IMR-90 (cell line): Measurements from ENCODE around the gene DIP2C. TPM values are rescaled to one million over a fixed set of nuclear protein-coding genes. Genes with fewer than 3 reads are reported as not detected.

Source experiments
- ATAC-seq: fragments of 200-7000 bp; cut with Tn5 transposase; 2 replicates; pipeline ENCODE4 v1.9.1; 2020; ENCODE audit warnings: low read depth, mild to moderate bottlenecking, moderate library complexity
- BruUV-seq: library from RNA; stranded (reverse); fragments of 400-500 nt; replicated peaks from 2 replicates; lab custom pipeline; 2021; lab: Mats Ljungman, UMichigan
- CTCF ChIA-PET: fragments of 300-600 bp; formaldehyde crosslinking; extraction: SDS; loops from one replicate; lab custom pipeline; 2021; ENCODE audit warnings: antibody characterized with exemption; lab: Yijun Ruan, JAX
- POLR2A ChIA-PET: fragments of 300-600 bp; sonication (Branson Sonifier 250); formaldehyde crosslinking; loops from one replicate; lab custom pipeline; 2022; ENCODE audit warnings: antibody characterized with exemption; ENCODE audit not compliant: unreplicated experiment; lab: Charles Lee
- DNase-seq: peaks from one replicate; pipeline ENCODE4 v3.0.0; 2013
- H2AFZ ChIP-seq: replicated peaks from 2 replicates; pipeline ENCODE3; 2013; ENCODE audit warnings: low read length, mild to moderate bottlenecking; ENCODE audit not compliant: poor library complexity
- H2AK5ac ChIP-seq: 2 replicates; pipeline ENCODE4 v1.6.1; 2013; ENCODE audit warnings: low read depth, low read length, inconsistent platforms
- H2AK9ac ChIP-seq: replicated peaks from 2 replicates; pipeline ENCODE3; 2013; ENCODE audit warnings: mild to moderate bottlenecking, low read depth, low read length, moderate library complexity; ENCODE audit not compliant: poor library complexity
- H2BK120ac ChIP-seq: 2 replicates; pipeline ENCODE4 v1.6.1; 2013; ENCODE audit warnings: low read depth, low read length, inconsistent platforms
- H2BK15ac ChIP-seq: 3 replicates; pipeline ENCODE4 v1.6.1; 2013; ENCODE audit warnings: low read depth, low read length, inconsistent platforms
- H2BK20ac ChIP-seq: 2 replicates; pipeline ENCODE4 v1.6.1; 2013; ENCODE audit warnings: low read depth, mild to moderate bottlenecking, inconsistent platforms, low read length, moderate library complexity
- H2BK5ac ChIP-seq: 2 replicates; pipeline ENCODE4 v1.6.1; 2013; ENCODE audit warnings: mild to moderate bottlenecking, low read depth, low read length, inconsistent platforms; ENCODE audit not compliant: poor library complexity, severe bottlenecking
- H3K14ac ChIP-seq: replicated peaks from 2 replicates; pipeline ENCODE4 v1.6.1; 2013; ENCODE audit warnings: low read depth, low read length, inconsistent platforms
- H3K18ac ChIP-seq: 2 replicates; pipeline ENCODE4 v1.6.1; 2013; ENCODE audit warnings: low read depth, low read length, control low read depth
- H3K23ac ChIP-seq: 2 replicates; pipeline ENCODE4 v1.6.1; 2013; ENCODE audit warnings: low read depth, low read length, inconsistent platforms
- H3K27ac ChIP-seq: 2 replicates; pipeline ENCODE4 v1.5.1; 2013; ENCODE audit warnings: mild to moderate bottlenecking, control low read depth, low read length; ENCODE audit not compliant: insufficient read depth
- H3K27me3 ChIP-seq: 2 replicates; pipeline ENCODE4 v1.6.1; 2013; ENCODE audit warnings: low read length; ENCODE audit not compliant: control insufficient read depth, insufficient read depth
- H3K36me3 ChIP-seq: 2 replicates; pipeline ENCODE4 v1.6.1; 2013; ENCODE audit warnings: low read length, mixed read lengths; ENCODE audit not compliant: control insufficient read depth, insufficient read depth
- H3K4ac ChIP-seq: 2 replicates; pipeline ENCODE4 v1.6.1; 2013; ENCODE audit warnings: low read depth, low read length, inconsistent platforms
- H3K4me1 ChIP-seq: 2 replicates; pipeline ENCODE4 v1.6.1; 2013; ENCODE audit warnings: low read length, mixed read lengths; ENCODE audit not compliant: control insufficient read depth, insufficient read depth
- H3K4me2 ChIP-seq: 2 replicates; pipeline ENCODE4 v1.6.1; 2013; ENCODE audit warnings: low read depth, mild to moderate bottlenecking, control low read depth, low read length, moderate library complexity
- H3K4me3 ChIP-seq: 2 replicates; pipeline ENCODE4 v1.5.1; 2013; ENCODE audit warnings: low read depth, mild to moderate bottlenecking, control low read depth, low read length, moderate library complexity; ENCODE audit not compliant: insufficient read depth
- H3K56ac ChIP-seq: 2 replicates; pipeline ENCODE4 v1.6.1; 2013; ENCODE audit warnings: low read length, inconsistent platforms; ENCODE audit not compliant: insufficient read depth; ENCODE audit errors: extremely low read depth
- H3K79me1 ChIP-seq, 2 experiments: 2 replicates each; pipeline ENCODE4 v1.6.1; 2013; ENCODE audit warnings: low read length in 2 of 2, inconsistent platforms in 1 of 2, low read depth in 1 of 2
- H3K9ac ChIP-seq: 2 replicates; pipeline ENCODE4 v1.6.1; 2013; ENCODE audit warnings: low read depth, low read length, control low read depth
- H3K9me1 ChIP-seq: 2 replicates; pipeline ENCODE4 v1.6.1; 2013; ENCODE audit warnings: low read length, inconsistent platforms; ENCODE audit not compliant: insufficient read depth
- H3K9me3 ChIP-seq: 2 replicates; pipeline ENCODE4 v1.6.1; 2013; ENCODE audit warnings: low read length; ENCODE audit not compliant: control insufficient read depth, insufficient read depth
- H4K20me1 ChIP-seq: 2 replicates; pipeline ENCODE4 v1.6.1; 2013; ENCODE audit warnings: low read length, inconsistent platforms; ENCODE audit not compliant: insufficient read depth
- H4K5ac ChIP-seq: 2 replicates; pipeline ENCODE4 v1.6.1; 2013; ENCODE audit warnings: mild to moderate bottlenecking, low read depth, low read length, control low read depth
- H4K8ac ChIP-seq, 2 experiments: 2 replicates each; pipeline ENCODE4 v1.6.1; 2013; ENCODE audit warnings: low read depth in 2 of 2, low read length in 2 of 2, control low read depth in 1 of 2, inconsistent platforms in 1 of 2
- H4K91ac ChIP-seq: 2 replicates; pipeline ENCODE4 v1.6.1; 2013; ENCODE audit warnings: low read depth, low read length, inconsistent platforms; ENCODE audit not compliant: insufficient read depth
- BHLHE40 ChIP-seq: fragments of 150-350 bp; IDR thresholded peaks from 2 replicates; pipeline ENCODE4 v1.6.1; 2016; ENCODE audit warnings: mild to moderate bottlenecking, low read depth, low read length
- CEBPB ChIP-seq: IDR thresholded peaks from 2 replicates; pipeline ENCODE4 v1.6.1; 2012; ENCODE audit warnings: low read depth, low read length, improper control_type of control experiment
- CHD1 ChIP-seq: IDR thresholded peaks from 2 replicates; pipeline ENCODE4 v1.6.1; 2012; ENCODE audit warnings: low read depth, low read length, improper control_type of control experiment
- CTCF ChIP-seq: conservative IDR thresholded peaks from 2 replicates; pipeline ENCODE4 v1.5.1; 2012; ENCODE audit warnings: mild to moderate bottlenecking, low read depth, low read length, improper control_type of control experiment
- FOS ChIP-seq: fragments of 150-350 bp; IDR thresholded peaks from 2 replicates; pipeline ENCODE4 v1.6.1; 2016; ENCODE audit warnings: low read depth, low read length
- MAFK ChIP-seq: IDR thresholded peaks from 2 replicates; pipeline ENCODE4 v1.6.1; 2012; ENCODE audit warnings: low read depth, low read length, improper control_type of control experiment
- MAZ ChIP-seq: IDR thresholded peaks from 2 replicates; pipeline ENCODE4 v1.6.1; 2012; ENCODE audit warnings: low read depth, mild to moderate bottlenecking, low read length, improper control_type of control experiment, moderate library complexity, borderline replicate concordance
- MXI1 ChIP-seq: IDR thresholded peaks from 2 replicates; pipeline ENCODE4 v1.6.1; 2012; ENCODE audit warnings: low read depth, mild to moderate bottlenecking, low read length, moderate library complexity, borderline replicate concordance
- POLR2A ChIP-seq: IDR thresholded peaks from 2 replicates; pipeline ENCODE4 v1.6.1; 2012; ENCODE audit warnings: mild to moderate bottlenecking, low read depth, low read length
- RAD21 ChIP-seq: IDR thresholded peaks from 2 replicates; pipeline ENCODE4 v1.6.1; 2012; ENCODE audit warnings: low read length, improper control_type of control experiment
- RCOR1 ChIP-seq: IDR thresholded peaks from 2 replicates; pipeline ENCODE4 v1.6.1; 2012; ENCODE audit warnings: mild to moderate bottlenecking, low read length, improper control_type of control experiment; ENCODE audit not compliant: insufficient replicate concordance
- RFX5 ChIP-seq: IDR thresholded peaks from 2 replicates; pipeline ENCODE4 v1.8.0; 2012; ENCODE audit warnings: low read depth, mild to moderate bottlenecking, low read length, moderate library complexity
- SMC3 ChIP-seq: fragments of 150-350 bp; IDR thresholded peaks from 2 replicates; pipeline ENCODE4 v1.6.1; 2016; ENCODE audit warnings: low read depth, mild to moderate bottlenecking, antibody characterized with exemption, low read length, moderate library complexity
- USF2 ChIP-seq: fragments of 150-350 bp; IDR thresholded peaks from 2 replicates; pipeline ENCODE4 v1.6.1; 2017; ENCODE audit warnings: mild to moderate bottlenecking, antibody characterized with exemption, low read length, low read depth
- WGBS, 2 experiments: methylation state at CpG; one replicate each; pipeline versions ENCODE4 v1.1.5 to v1.1.7; 2013; ENCODE audit warnings: missing lambda C conversion rate in 2 of 2; ENCODE audit not compliant: insufficient read length in 1 of 2; ENCODE audit errors: extremely low coverage in 2 of 2; 5-methylcytosine and 5-hydroxymethylcytosine counted together
- dilution Hi-C: fragments of 300-500 bp; cut with HindIII; formaldehyde crosslinking; loops from one replicate; pipeline ENCODE4 v1.14.3; 2018; ENCODE audit warnings: low sequenced_read_pairs; ENCODE audit not compliant: unreplicated experiment
- in situ Hi-C: fragments of 300-500 bp; cut with MboI; formaldehyde crosslinking; loops from 3 replicates; pipeline ENCODE4 v1.14.3; 2019; ENCODE audit warnings: low sequenced_read_pairs, inconsistent platforms, mixed read lengths
- intact Hi-C: fragments of 100-400 bp; cut with micrococcal nuclease; formaldehyde crosslinking; loops from 2 replicates; pipeline ENCODE4 v1.10.0; 2022
- polyA plus RNA-seq, 3 experiments: library from polyadenylated mRNA; depleted of rRNA; stranded (reverse); fragments of >200 nt; gene quantifications; 2 replicates each; pipeline ENCODE4 v1.2.3, GENCODE V29; 2012; ENCODE audit warnings: low replicate concordance in 1 of 3
- total RNA-seq: library from RNA; depleted of rRNA; stranded (reverse); fragments of >200 nt; gene quantifications from 2 replicates; pipeline ENCODE4 v1.2.3, GENCODE V29; 2012
- TF ChIP-seq, protein P1 (sequence below): fragments of 150-350 bp; IDR thresholded peaks from 2 replicates; pipeline ENCODE4 v1.6.1; 2016; ENCODE audit warnings: low read depth, mild to moderate bottlenecking, low read length, moderate library complexity, borderline replicate concordance

Gene DIP2C
- total and polyA plus RNA-seq, 2 of the 4 experiments (the other 2 are of a cell fraction), result 8.6 to 17.3 TPM

DNA sequence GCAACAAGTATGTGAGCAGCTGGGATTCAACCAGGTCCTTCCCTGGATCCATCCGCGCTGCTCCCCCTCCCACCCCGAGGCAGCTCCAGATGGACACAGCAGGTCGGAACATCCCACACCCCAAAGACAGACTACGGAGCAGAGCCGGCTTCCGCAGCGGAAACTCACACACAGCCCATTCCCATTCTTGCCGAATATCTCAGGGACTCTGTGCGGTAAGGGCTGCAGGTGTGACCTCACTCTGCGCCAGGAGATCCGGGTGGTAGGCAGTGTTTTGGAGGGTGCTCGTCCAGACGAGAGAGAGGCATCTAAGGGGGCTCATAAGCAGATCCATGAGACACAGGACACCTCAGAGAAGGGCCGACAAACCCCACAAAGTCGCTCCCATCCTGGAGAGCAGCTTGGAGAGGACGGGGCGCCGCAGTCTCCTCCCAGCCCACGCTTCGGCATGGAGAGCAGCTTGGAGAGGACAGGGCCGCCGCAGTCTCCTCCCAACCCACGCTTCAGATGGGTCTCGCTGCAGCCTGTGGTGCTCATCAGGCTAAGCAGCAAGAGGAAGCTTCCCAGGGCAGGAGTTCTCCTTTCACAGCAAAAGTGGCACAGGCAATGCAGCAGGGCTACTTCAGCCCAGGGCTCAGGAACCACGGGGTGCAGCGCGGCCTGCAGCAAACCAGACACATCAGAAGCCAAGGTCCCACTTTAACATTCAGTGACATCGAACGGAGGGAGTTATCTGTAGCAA, 179.9 kb downstream of the DIP2C start:
- Histone ChIP-seq H4K20me1 (peaks cover 77% of the 10 kb centered on the region), H3K27me3 (no peaks in the 10 kb centered on the region), H2BK20ac (no peak overlapping the region), H3K36me3 (peaks cover 13% of the 10 kb centered on the region), H3K23ac (no peak overlapping the region), H2AK5ac (no peak overlapping the region), H4K8ac (no peak overlapping the region), H4K5ac (no peak overlapping the region), H3K56ac (no peak overlapping the region), H2BK120ac (no peak overlapping the region), H2BK5ac (no peak overlapping the region), H3K4me3 (no peak overlapping the region), H3K9me1 (peaks cover 26% of the 10 kb centered on the region), H3K18ac (no peak overlapping the region), H3K79me1 (peaks cover 44 to 97% of the 10 kb centered on the region in 2 experiments), H4K91ac (no peak overlapping the region), H3K14ac (no peak overlapping the region), H3K9me3 (no peaks in the 10 kb centered on the region), H3K4me2 (no peak overlapping the region), H3K27ac (no peak overlapping the region), H3K9ac (no peak overlapping the region), H2BK15ac (no peak overlapping the region), H2AFZ (no peak overlapping the region), H3K4me1 (peaks cover 3% of the 10 kb centered on the region), H2AK9ac (no peak overlapping the region), H3K4ac (no peak overlapping the region)
- no peak for ATAC-seq
- ChIA-PET POLR2A (no interaction called here), CTCF (no interaction called here)
- BruUV-seq, result no TSS peak
- dilution Hi-C loops (no loop called here), in situ Hi-C loops (loop anchor here (10.0 to 25.0 kb wide), 2 partner anchors 178 to 285 kb away; partner anchors contain the start of gene DIP2C), intact Hi-C loops (loop anchor here (2.0 to 5.0 kb wide), 3 partner anchors 71 to 478 kb away; partner anchors contain the start of gene GTPBP4)
- WGBS, 2 experiments, result 97% methylated on average over 14 of the region's 30 CpGs; no CpG with 5 or more reads in 1 of the 2 experiments
- no peak for DNase-seq
- TF ChIP-seq FOS, result no peak
- no peak for TF ChIP-seq POLR2A
- no peak for TF ChIP-seq RFX5
- TF ChIP-seq, protein P1, sequence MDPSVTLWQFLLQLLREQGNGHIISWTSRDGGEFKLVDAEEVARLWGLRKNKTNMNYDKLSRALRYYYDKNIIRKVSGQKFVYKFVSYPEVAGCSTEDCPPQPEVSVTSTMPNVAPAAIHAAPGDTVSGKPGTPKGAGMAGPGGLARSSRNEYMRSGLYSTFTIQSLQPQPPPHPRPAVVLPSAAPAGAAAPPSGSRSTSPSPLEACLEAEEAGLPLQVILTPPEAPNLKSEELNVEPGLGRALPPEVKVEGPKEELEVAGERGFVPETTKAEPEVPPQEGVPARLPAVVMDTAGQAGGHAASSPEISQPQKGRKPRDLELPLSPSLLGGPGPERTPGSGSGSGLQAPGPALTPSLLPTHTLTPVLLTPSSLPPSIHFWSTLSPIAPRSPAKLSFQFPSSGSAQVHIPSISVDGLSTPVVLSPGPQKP, result no peak
- no peak for TF ChIP-seq USF2
- TF ChIP-seq RAD21, result no peak
- TF ChIP-seq BHLHE40, result no peak
- TF ChIP-seq RCOR1, result no peak
- TF ChIP-seq SMC3, result no peak
- no peak for TF ChIP-seq MAFK
- no peak for TF ChIP-seq CEBPB
- no peak for TF ChIP-seq MXI1
- no peak for TF ChIP-seq CHD1
- no peak for TF ChIP-seq MAZ
- no peak for TF ChIP-seq CTCF
